ENCODE measurements around the gene ZNF783.
"Not testable (repeated sequence)": the region's sequence is repeated elsewhere in the genome, so short reads cannot be mapped to it uniquely, and the experiment has no call there.

Gene ZNF783

DNA sequence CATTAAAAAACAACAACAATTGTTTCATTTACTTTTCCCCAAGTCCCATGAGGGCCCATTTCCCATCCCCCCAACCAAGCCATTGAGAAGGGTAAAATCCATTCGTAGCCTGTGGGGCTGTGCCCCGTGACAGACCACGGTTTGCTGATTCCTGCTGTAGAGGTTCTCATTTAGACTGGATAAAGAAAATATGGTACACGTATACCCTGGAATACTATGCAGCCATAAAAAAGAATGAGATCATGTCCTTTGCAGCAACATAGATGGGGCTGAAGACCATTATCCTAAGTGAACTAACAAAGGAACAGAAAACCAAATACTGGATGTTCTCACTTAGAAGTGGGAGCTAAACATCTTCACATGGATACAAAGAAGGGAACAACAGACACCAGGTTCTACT is 44.9 kb downstream of the ZNF783 start:
- no peak for DNase-seq

DNA sequence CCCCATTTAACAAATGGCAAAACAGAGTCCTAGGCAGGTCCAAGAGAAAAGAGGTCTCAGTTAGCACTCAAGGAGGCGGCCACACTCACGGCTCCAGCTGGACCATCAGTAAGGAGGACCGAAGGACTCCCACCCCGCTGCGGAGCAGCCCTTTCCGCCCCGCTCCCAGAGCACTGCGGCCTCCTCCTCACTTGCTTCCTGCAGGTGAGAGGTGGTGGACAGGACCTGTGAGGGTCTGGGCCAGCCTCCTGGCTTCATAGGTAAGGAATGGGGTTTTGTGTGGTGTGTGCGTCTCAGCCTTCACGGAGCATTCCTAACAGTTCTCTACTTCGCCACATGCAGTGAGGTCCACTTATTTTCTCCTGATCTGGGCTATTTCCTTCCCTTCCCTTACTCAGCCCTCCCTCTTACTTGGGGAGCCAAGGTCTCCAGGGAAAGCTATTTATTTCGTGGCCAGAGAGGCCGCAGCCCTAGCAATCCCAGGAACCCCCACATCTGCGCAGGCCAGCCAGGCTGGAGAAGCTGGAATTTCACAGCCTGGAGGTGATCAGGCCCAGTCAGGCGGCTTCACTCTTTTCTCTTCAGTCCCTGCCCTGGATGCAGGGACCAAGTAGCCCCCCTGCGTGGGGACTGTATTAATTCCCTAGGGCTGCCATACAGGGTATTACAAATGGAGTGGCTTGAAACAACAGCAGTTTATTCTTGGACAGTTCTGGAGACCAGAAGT is 45.9 kb downstream of the ZNF783 start:
- DNase-seq: no peak

DNA sequence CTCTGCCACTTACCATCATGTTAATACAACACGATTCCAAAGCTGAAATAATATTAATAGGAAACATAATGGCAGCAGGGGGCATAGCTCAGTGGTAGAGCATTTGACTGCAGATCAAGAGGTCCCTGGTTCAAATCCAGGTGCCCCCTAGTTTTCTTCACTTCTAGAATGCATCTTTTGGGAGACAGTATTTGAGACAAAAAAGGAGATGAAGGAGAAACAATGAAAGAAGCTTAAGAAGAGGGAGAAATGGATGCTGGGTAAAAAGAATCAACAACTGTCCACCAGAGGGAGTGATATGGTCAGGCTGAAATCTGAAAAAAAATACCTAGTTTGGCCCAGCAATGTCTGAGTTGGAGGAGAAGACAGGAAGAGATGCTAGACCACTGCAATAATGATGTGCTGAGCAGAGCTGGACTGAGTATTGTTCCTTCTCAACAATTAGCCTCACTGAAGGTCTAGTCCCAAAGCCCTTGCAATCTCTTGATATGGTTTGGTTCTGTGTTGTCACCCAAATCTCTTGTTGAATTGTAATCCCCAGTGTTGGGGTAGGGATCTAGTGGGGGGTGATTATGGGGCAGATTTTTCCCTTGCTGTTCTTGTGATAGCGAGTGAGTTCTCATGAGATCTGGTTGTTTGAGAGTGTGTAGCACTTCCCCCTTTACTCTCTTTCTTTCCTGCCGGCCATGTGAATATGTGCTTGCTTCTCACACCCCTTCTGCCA is 48.3 kb downstream of the ZNF783 start:
- no peak for DNase-seq

DNA sequence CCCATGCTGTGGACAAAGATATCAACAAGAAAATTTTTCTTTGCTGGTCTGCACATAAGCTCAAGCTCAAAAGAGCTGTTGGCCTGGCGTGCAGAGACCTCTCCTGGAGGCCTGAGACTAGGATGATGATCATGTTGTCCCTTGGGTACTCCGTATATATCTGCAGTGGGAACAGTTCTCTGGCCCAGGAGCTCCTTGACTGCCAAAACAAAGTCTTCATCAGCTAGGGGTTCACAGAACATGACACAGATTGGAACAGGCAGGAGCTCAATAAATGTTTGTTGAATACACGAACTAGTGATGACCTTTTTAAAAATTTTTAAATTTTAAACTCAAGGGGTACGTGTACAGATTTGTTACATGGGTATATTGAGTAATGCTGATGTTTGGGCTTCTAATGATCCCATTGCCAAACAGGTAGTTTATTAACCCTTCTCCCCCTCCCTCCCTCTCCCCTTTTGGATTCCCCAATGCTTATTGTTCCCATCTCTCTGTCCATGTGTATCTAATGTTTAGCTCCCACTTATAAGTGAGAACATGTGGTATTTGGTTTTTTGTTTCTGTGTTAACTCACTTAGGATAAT is 49.1 kb downstream of the ZNF783 start:
- no peak for DNase-seq

DNA sequence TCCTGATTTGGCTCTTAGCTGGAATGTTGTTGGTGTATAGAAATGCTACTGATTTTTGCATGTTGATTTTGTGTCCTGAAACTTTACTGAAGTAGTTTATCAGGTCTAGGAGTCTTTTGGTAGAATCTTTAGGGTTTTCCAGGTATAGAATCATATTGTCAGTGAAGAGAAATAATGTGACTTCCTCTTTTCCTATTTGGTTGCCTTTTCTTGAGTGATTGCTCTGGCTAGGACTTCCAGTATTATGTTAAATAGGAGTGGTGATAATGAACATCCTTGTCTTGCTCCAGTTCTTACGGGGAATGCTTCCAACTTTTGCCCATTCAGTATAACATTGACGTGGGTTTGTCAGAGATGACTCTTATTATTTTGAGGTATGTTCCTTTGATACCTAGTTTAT is 52.0 kb downstream of the ZNF783 start:
- DNase-seq: no peak

DNA sequence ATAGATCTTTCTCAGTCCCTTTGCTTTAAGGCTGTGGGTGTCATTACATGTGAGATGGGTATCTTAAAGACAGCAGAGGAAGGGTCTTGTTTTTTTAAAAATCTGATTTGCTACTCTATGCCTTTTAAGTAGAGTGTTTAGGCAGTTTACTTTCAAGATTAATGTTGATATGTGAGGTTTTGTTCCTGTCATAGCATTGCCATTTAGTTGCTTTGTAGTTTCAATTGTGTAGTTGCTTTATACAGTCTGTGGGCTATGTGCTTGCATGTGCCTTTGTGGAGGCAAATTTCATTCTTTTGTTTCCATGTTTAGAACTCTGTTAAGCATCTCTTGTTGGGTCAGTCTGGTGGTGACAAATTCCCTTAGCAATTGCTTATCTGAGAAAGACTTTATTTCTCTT is 54.6 kb downstream of the ZNF783 start:
- DNase-seq: no peak

DNA sequence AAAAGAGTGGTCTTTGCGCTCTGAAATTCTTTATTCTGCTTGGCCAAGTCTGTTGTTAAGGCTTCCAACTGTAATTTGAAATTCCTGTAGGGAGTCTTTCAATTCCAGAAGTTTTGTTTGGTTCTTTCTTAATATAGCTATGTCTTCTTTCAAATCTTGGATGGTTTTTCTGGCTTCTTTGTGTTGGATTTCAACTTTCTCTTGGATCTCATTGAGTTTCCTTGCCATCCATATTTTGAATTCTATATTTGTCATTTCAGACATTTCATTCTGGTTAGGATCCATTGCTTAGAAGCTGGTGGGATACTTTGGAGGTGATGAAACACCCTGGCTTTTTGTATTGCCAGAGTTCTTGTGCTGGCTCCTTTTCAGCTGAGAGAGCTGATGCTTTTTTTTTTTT is 55.5 kb downstream of the ZNF783 start:
- DNase-seq: no peak

DNA sequence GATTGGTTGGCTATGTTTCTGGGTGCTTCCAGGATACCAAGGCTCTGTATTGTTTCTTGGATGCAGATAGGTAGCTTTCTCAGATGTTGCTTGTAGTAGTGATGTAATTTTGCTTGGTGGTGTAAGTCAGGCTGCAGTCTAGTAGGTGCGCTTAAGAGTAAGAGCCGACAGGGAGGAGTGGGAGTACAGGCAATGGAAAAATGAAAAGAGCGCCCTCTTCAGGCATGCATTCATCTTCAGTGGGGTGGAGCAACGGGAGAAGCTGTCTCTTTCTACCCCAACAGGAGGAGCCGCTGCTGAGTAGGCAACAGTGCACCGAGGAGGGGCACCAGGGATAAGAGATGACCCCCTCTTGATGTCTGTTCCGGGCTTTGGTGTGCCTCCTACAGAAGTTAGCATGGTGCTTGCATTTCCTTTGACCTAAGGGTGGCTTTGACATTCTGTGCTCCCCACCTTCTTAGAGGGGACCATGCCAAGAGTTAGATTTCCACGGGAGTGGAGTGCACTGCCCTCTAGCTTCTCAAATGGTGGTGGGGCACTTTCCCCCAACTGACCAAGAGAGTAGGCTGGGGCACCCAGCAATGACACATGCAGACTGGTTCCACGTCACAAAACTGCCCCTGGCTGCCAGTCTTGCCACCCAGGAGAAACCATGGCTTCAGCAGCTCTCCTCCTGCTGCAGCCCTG is 56.1 kb downstream of the ZNF783 start:
- DNase-seq: no peak

DNA sequence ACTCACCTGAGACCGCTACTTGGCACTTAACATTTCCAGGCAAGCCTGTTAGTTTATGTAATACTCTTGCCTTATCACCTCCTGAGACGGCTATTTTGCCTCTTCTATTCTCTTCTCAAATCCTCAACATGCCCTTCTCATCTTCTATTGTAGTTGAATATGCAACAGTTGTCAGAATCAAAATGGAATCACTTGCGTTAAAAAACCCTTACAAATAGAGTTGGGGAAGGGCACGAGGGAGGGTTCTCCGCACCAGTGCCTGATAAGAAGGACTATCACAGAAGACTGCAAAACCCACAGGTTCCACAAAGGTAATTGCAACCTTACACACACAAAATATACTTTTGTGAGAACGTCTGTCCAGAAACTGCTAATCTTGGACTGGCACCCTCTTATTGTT is 57.4 kb downstream of the ZNF783 start:
- DNase-seq: no peak

DNA sequence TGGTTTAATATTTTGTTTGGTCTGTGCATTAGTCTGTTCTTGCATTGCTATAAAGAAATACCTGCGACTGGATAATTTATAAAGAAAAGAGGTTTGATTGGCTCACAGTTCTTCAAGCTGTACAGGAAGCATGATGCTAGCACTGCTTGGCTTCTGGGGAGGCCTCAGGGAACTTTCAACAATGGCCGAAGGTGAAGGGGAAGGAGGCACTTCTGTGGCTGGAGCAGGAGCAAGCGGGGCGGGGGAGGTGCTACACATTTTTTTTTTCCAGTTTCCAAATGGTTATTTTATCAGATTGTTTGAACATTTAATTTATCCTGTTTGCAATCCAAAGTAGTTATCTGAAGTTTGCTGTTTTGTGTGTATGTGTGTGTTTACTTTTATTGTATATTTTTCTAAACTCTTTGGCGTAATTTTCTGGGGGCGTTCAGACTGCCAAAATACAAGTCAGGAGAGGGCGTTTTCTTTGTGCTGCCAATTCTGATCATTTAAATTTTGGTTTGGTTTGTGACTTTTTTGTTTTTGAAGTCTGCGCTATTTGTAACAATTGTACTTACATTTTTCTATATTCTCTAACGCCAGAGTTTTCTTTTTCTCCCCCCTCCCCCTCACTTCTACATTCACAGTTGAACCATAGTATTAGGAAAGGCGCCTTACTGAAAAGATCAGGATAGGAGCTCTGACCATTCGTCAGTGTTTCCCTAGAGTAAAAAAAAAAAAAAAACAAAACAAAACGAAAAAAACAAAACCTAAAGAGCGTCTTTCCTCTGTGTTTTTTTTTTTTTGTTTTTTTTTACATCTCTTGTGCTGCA is 58.5 kb downstream of the ZNF783 start:
- DNase-seq: no peak

DNA sequence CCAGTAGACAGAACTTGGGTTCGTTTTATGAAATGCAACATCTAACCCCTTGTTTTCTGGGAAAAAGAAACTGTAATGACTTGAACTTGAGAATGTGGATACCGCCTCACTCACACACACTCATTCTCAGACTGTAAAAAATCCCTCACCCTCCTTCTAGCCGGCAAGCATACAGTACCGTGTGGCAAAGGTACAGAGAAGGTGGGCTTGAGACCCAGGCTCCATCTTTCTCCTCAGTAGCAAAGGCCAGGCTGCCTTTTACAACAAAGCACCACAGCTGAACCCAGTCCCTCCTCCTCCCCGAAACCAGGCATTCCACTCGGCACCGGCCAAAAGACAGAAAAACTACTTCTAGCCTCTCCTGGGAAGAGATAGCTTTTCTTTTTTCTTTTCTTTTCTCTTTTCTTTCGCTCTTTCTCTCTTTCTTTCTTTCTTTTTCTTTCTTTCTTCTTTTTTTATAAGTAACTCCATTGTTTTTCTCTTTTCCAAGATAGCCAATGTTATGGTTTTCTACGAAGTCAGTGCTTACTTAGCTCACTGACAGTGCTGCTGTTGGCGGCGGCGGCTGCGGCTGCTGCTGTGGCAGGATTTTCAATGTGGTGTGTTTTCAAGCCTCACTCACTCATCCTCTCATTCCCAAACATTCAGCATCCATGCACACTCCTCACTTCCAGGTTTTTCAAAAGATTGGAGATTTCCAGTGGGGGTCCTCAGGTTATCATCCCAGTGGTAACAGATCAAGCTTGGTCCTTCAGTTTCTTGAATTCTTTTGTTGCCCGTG is 59.3 kb downstream of the ZNF783 start:
- not testable (repeated sequence) for DNase-seq

DNA sequence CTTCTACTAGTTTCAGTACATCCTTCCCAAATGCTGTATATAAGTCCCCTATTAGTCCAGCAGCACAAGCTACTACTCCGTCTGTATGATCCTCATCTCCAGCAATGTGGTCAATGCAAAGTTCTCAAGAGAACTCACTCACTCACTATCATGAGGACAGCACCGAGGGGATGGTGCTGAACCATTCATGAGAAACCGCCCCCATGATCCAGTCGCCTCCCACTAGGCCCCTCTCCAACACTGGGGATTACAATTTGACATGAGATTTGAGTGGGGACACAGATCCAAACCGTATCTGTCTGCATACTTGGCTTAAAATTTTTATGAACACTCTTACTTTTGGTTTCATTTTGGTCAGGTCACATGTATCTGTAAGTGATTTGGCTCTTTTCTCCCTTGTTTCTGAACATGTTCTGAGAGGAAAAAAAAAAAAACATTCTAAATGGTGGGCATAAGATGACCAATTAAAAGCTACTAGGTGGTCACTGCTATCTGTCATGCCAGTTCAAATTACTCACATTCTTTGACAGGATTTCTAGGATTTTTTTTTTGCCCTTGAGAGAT is 60.1 kb downstream of the ZNF783 start:
- no peak for DNase-seq

DNA sequence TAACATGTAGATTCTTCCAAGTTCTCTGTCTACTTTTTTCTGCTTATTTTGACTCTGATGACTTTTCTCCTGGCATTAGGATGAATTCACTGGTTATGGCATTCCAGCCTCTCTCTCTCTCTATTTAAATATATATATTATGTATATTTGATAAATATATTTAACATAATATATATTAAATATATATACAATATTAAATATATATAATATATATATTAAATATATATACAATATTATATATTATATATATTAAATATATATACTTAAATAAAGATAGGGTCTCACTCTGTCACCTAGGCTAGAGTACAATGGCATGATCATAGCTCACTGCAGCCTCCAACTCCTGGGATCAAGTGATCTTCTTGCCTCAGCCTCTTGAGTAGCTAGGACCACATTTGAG is 60.7 kb downstream of the ZNF783 start:
- no peak for DNase-seq

DNA sequence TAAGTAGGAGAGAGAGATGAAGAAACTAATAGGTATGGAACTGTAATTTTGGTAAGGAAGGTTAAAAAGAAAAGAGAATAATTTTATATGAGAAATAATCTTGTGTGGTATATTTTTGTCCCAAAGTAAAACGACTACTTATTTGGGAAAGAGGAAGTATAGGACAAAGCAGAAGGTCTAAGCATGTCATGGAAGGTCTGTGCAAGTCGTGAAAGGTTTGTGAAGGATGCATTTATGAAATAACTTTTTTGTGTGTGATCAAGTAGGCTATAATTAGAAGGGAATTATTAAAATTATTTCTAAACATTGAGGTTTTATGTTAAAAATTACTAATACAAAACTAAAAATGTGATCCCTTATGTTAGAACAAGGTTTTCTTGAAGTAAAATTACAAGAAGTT is 63.3 kb downstream of the ZNF783 start:
- no peak for DNase-seq

DNA sequence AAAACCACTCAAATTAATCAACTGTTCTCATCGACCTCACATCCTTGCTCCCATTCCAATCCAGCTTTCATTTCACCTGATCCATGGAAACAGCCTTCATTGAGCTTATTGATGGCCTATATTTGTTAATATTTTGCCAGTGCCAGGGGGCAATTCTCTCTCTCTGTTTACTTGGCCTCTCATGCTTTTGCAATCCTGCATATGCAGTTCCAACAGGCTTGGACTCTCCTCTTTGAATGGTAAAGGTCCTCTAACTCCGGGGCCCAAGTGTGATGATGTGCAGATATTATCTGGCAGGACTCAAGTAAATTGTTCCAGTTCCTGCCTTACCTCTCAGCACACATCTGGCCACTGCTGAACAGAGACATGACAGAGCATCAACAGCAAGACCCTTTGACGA is 67.3 kb downstream of the ZNF783 start:
- DNase-seq: no peak

DNA sequence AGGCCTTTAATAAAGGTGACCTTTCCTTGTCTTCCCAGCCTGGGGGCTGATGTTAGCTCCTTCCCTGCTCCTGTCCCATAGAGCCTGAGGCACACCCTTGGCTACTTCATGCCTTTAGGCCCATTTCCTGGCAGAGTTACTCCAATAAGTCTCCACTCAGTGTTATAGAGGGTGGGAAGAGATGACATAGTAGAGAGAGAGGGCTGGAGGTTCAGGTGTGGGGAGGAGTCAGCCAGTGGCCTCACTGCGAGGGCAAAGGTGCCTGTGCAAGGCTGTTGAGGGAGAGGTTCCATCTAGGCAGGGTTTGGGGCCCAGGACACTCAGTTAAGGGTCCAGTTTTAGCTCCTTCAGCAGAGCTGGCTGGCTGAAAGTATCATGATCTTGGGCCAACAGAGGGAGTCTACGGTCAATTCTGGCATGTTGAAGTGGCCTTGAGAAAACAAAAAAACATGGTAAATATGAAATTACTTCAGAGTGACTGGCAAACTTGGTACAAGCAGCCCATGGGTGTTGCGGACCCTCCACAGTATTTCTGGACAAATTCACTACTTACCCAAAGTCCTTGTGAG is 67.9 kb downstream of the ZNF783 start:
- no peak for DNase-seq

DNA sequence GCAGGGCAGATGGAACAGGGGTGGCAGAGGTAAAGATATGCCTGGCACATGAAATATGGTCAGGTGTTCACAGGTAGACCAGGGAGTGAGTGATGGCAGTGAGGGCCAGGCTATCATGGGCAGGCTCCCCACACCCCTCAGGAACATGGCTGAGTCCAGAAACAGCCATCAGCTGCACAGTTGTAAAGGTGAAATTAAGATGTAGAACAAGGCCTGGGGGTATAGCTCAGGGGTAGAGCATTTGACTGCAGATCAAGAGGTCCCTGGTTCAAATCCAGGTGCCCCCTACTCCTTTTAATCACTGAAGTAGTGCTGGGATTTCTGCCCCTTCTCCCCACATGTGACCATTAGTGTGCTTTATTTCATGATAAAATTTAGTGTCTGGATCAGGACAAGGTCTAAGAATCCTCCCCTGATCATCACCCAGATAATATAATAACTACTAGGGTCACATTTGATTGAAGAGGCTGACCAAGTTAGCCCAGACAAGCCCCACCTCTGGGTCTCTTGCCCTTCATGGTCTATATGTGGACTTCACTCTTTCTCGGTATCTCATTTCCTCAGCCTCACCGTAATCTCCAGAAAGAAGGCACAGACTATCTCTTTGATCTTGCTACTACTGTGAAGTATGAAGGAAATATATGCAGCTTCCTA is 69.0 kb downstream of the ZNF783 start:
- peak; percentile 35 for DNase-seq

DNA sequence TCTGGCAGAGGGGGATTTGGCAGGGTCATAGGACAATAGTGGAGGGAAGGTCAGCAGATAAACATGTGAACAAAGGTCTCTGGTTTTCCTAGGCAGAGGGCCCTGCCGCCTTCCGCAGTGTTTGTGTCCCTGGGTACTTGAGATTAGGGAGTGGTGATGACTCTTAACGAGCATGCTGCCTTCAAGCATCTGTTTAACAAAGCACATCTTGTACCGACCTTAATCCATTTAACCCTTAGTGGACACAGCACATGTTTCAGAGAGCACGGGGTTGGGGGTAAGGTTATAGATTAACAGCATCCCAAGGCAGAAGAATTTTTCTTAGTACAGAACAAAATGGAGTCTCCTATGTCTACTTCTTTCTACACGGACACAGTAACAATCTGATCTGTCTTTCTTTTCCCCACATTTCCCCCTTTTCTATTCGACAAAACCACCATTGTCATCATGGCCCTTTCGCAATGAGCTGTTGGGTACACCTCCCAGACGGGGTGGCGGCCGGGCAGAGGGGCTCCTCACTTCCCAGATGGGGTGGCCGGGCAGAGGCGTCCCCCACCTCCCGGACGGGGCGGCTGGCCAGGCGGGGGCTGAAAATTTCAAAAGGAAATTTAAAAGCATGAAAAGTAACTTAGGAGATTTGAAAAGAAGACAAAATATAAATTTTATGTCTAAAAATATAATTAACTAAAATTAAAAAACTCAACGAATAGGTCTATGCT is 70.8 kb downstream of the ZNF783 start:
- DNase-seq: not testable (repeated sequence)

DNA sequence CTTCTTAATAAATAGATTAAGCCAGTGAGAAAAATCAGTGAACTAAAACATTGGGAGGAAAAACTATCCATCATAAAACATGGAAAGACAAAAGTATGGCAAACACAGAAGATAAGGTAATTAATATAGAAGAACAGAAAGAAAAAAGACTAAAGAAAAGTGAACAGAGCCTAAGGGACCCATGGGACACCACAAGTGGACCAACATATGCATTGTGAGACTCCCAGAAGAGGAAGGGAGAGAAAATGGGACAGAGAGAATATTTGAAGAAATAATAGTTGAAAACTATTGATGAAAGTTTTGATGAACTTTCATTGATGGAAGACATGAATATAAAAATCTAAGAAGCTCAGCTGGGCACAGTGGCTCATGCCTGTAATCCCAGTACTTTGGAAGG is 71.3 kb downstream of the ZNF783 start:
- no peak for DNase-seq

DNA sequence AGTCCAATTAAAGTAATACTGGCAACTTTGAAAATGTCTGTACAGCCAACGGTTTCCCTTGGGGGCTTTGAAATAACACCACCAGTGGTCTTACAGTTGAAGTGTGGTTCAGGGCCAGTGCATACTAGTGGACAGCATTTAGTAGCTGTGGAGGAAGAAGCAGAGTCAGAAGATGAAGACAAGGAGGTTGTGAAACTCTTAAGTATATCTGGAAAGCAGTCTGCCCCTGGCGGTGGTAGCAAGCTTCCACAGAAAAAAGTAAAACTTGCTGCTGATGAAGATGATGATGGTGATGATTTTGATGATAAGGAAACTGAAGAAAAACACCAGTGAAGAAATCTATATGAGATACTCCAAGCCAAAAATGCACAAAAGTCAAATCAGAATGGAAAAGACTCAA is 72.2 kb downstream of the ZNF783 start:
- DNase-seq: no peak
